GM21367 (cell line): Measurements from ENCODE around the gene STAB2.
"Not testable (repeated sequence)": the region's sequence is repeated elsewhere in the genome, so short reads cannot be mapped to it uniquely, and the experiment has no call there.

Source experiments
- ATAC-seq: cut with Tn5 transposase; IDR thresholded peaks from one replicate; pipeline ENCODE4 v1.9.1; 2021; ENCODE audit not compliant: unreplicated experiment

Gene STAB2

GRCh38 chr12:103652808-103653207 lies 65.7 kb downstream of the STAB2 start:
- no peak for ATAC-seq

GRCh38 chr12:103653568-103654173 lies 66.6 kb downstream of the STAB2 start:
- not testable (repeated sequence) for ATAC-seq

GRCh38 chr12:103654816-103655215 lies 67.7 kb downstream of the STAB2 start:
- ATAC-seq: no peak

- no peak for ATAC-seq
These were observed 69.2 kb downstream of the STAB2 start for GRCh38 chr12:103656291-103656690.

- no peak for ATAC-seq
These were observed 70.3 kb downstream of the STAB2 start for GRCh38 chr12:103657331-103657730.

- no peak for ATAC-seq
These were observed 77.6 kb downstream of the STAB2 start for GRCh38 chr12:103664626-103665025.

- ATAC-seq: no peak
These were observed 78.9 kb downstream of the STAB2 start for GRCh38 chr12:103665971-103666370.

- no peak for ATAC-seq
These were observed 80.1 kb downstream of the STAB2 start for GRCh38 chr12:103667125-103667524.

GRCh38 chr12:103668520-103668919 lies 81.4 kb downstream of the STAB2 start:
- no peak for ATAC-seq

- no peak for ATAC-seq
These were observed 84.3 kb downstream of the STAB2 start for GRCh38 chr12:103671367-103671766.

- no peak for ATAC-seq
These were observed 85.5 kb downstream of the STAB2 start for GRCh38 chr12:103672401-103673119.

GRCh38 chr12:103673487-103673886 lies 86.4 kb downstream of the STAB2 start:
- no peak for ATAC-seq

- no peak for ATAC-seq
These were observed 86.9 kb downstream of the STAB2 start for GRCh38 chr12:103673891-103674375.

- no peak for ATAC-seq
These were observed 89.8 kb downstream of the STAB2 start for GRCh38 chr12:103676893-103677292.

GRCh38 chr12:103677341-103677740 lies 90.3 kb downstream of the STAB2 start:
- no peak for ATAC-seq

- ATAC-seq: no peak
These were observed 90.8 kb downstream of the STAB2 start for GRCh38 chr12:103677905-103678304.

- ATAC-seq: no peak
These were observed 92.5 kb downstream of the STAB2 start for GRCh38 chr12:103679421-103680170.

GRCh38 chr12:103680591-103681141 lies 93.6 kb downstream of the STAB2 start:
- ATAC-seq: no peak

GRCh38 chr12:103686026-103686425 lies 99.0 kb downstream of the STAB2 start:
- no peak for ATAC-seq

- ATAC-seq: no peak
These were observed 100.2 kb downstream of the STAB2 start for GRCh38 chr12:103687253-103687652.

GRCh38 chr12:103688376-103689063 lies 101.4 kb downstream of the STAB2 start:
- ATAC-seq: no peak
